ENCODE data around the gene HMCN2. TPM values are rescaled to one million over a fixed set of nuclear protein-coding genes. Genes with fewer than 3 reads are reported as not detected.

Gene HMCN2
- total and polyA plus RNA-seq, 2 donors (not counting 3 experiments of a cell fraction or from before 2014, with no cell fraction given): 0.04 to 0.24 TPM

GRCh38 chr9:130349398-130349797 lies 83.8 kb downstream of the HMCN2 start:
- ChIA-PET CTCF (interaction anchor here (0.6 kb wide), 1 partner anchor 15 kb away, joined by 3 read pairs; no protein-coding TSS in a partner anchor), POLR2A (no interaction called here)
- H3K27me3 ChIP-seq (ENCODE audit: control insufficient read depth in 2 of 2, insufficient read depth in 2 of 2, low read length in 2 of 2): no peaks in the 10 kb centered on the region
- no peak overlapping the region for H3K9ac ChIP-seq (replicated peaks; ENCODE audit: extremely low read depth, insufficient read depth, low read length)
- no peaks in the 10 kb centered on the region for H3K4me1 ChIP-seq (ENCODE audit: control insufficient read depth, extremely low read depth, insufficient read depth, low read length)
- H3K9me1 ChIP-seq (replicated peaks; ENCODE audit: control insufficient read depth, extremely low read depth, insufficient read depth, low read length): no peaks in the 10 kb centered on the region
- TF ChIP-seq MYC (IDR thresholded peaks at IDR 0.05; ENCODE audit: low read depth, low read length): no peak
- no peak for TF ChIP-seq GATA2 (IDR thresholded peaks at IDR 0.05; ENCODE audit: insufficient read depth, insufficient read length, low read depth, low read length)
- TF ChIP-seq CTCF (IDR thresholded peaks at IDR 0.05; ENCODE audit: extremely low read depth in 1 of 2, insufficient read depth in 1 of 2, low read depth in 1 of 2, low read length in 2 of 2): no peak
- TF ChIP-seq POLR2A (IDR thresholded peaks at IDR 0.05; ENCODE audit: low read depth, low read length): no peak
- no peak for TF ChIP-seq FOS (IDR thresholded peaks at IDR 0.05; ENCODE audit: borderline replicate concordance, insufficient read depth, low read length)
- no peak for TF ChIP-seq POLR2AphosphoS5 (IDR thresholded peaks at IDR 0.05; ENCODE audit: insufficient read depth, low read depth, low read length)
- TF ChIP-seq MAX (IDR thresholded peaks at IDR 0.05; ENCODE audit: insufficient read depth, insufficient read length): no peak
- TF ChIP-seq EZH2 (IDR thresholded peaks at IDR 0.05; ENCODE audit: borderline replicate concordance, low read depth, low read length, severe bottlenecking): no peak
- no peak for TF ChIP-seq JUN (IDR thresholded peaks at IDR 0.05; ENCODE audit: borderline replicate concordance, insufficient read depth, insufficient read length, low read depth)
- no peaks in the 10 kb centered on the region for H4K20me1 ChIP-seq (replicated peaks; ENCODE audit: control insufficient read depth, extremely low read depth, insufficient read depth, low read length)
- H3K9me3 ChIP-seq (replicated peaks; ENCODE audit: control insufficient read depth, insufficient read depth, low read length): no peaks in the 10 kb centered on the region
- no peak overlapping the region for H3K4me2 ChIP-seq (ENCODE audit: insufficient read depth, low read length)
- DNase-seq (ENCODE audit: low read depth, low spot score): no peak
- no peaks in the 10 kb centered on the region for H3K79me2 ChIP-seq (ENCODE audit: control insufficient read depth, insufficient read depth, low read length)
- no peaks in the 10 kb centered on the region for H3K36me3 ChIP-seq (ENCODE audit: control insufficient read depth in 2 of 2, extremely low read depth in 1 of 2, insufficient read depth in 2 of 2, low read length in 2 of 2)
- no peak overlapping the region for H2AFZ ChIP-seq (ENCODE audit: low read depth, low read length)
- no peak for FAIRE-seq
- dilution Hi-C loops (cut with MboI; ENCODE audit: extremely low pct_ligation_motif_present, low sequenced_read_pairs): no loop called here
- intact Hi-C loops (cut with micrococcal nuclease): no loop called here
- no peak overlapping the region for H3K27ac ChIP-seq (ENCODE audit: insufficient read depth, low read depth, low read length)
- no peak overlapping the region for H3K4me3 ChIP-seq (replicated peaks in 1 of 3; ENCODE audit: insufficient read depth in 1 of 3, low read depth in 1 of 3, low read length in 3 of 3)
- no TSS peak for BruUV-seq (replicated peaks)
